ENCODE measurements around the gene TOPAZ1. TPM values are rescaled to one million over a fixed set of nuclear protein-coding genes. Genes with fewer than 3 reads are reported as not detected.

The TOPAZ1 gene
- total RNA-seq, 1 experiment from 2014 or later: not detected

DNA sequence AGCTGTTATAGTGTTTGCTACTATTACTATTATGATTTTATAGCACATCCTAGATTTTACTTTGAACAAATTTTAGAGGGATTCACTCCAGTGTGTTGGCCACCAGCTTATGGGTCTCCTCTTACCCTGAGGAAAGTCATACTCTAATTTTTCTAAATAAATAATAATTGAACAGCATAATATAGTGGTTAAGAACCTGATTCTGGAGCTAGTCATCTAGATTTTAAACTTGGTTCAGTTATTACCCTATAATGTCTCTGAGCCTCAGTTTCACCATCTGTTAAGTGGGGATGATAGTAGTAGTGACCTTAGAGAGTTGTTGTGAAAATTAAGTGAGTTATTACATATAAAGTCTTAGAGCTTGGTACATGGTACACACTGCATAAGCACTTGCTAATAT, 30.7 kb upstream of the TOPAZ1 start:
- ATAC-seq: no peak
- CTCF ChIA-PET: interaction anchor here (0.6 kb wide), 1 partner anchor 475 kb away, joined by 3 read pairs; no protein-coding TSS in a partner anchor

DNA sequence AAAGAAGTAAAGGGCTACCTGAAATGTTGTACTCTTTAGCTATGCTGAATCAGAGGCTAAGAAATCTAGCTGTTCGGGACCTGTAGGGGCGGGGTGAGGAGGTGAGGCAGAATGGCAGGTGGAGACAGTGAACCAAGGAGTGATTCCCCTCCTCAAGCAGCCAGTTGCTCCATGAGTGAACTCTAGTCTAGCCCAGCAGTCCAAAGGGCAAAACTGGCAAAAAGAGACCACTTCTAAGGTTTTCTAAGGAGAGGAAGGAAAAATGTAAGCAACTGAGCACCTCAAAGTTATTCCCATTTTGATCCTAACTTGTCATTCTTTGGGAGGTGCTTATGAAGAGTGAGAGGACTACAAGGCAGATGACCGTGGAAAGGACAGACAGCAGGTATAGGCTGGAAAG, 19.3 kb upstream of the TOPAZ1 start:
- BruUV-seq (replicated peaks): no TSS peak
- ChIA-PET POLR2A (no interaction called here), CTCF (no interaction called here)
- H3K4me3 ChIP-seq (ENCODE audit: low read depth in 2 of 2, low read length in 2 of 2): no peak overlapping the region
- no peak for ATAC-seq
- H3K4me1 ChIP-seq (ENCODE audit: control insufficient read depth, insufficient read depth, low read length): no peaks in the 10 kb centered on the region
- no peaks in the 10 kb centered on the region for H3K36me3 ChIP-seq (ENCODE audit: control insufficient read depth, insufficient read depth, low read length)
- no peak overlapping the region for H3K27ac ChIP-seq (ENCODE audit: low read length)
- H3K27me3 ChIP-seq (ENCODE audit: control insufficient read depth, insufficient read depth, low read length): peaks cover 5% of the 10 kb centered on the region
- in situ Hi-C loops (cut with HindIII; ENCODE audit: low pct_unique_long_range_greater_than_20kb, low sequenced_read_pairs): no loop called here
- H3K9me3 ChIP-seq (ENCODE audit: control insufficient read depth, insufficient read depth, low read depth, low read length): no peaks in the 10 kb centered on the region
- DNase-seq (ENCODE audit: low read depth, low spot score): no peak
- TF ChIP-seq, protein P1, sequence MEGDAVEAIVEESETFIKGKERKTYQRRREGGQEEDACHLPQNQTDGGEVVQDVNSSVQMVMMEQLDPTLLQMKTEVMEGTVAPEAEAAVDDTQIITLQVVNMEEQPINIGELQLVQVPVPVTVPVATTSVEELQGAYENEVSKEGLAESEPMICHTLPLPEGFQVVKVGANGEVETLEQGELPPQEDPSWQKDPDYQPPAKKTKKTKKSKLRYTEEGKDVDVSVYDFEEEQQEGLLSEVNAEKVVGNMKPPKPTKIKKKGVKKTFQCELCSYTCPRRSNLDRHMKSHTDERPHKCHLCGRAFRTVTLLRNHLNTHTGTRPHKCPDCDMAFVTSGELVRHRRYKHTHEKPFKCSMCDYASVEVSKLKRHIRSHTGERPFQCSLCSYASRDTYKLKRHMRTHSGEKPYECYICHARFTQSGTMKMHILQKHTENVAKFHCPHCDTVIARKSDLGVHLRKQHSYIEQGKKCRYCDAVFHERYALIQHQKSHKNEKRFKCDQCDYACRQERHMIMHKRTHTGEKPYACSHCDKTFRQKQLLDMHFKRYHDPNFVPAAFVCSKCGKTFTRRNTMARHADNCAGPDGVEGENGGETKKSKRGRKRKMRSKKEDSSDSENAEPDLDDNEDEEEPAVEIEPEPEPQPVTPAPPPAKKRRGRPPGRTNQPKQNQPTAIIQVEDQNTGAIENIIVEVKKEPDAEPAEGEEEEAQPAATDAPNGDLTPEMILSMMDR (IDR thresholded peaks at IDR 0.05): no peak
- TF ChIP-seq, protein P2, sequence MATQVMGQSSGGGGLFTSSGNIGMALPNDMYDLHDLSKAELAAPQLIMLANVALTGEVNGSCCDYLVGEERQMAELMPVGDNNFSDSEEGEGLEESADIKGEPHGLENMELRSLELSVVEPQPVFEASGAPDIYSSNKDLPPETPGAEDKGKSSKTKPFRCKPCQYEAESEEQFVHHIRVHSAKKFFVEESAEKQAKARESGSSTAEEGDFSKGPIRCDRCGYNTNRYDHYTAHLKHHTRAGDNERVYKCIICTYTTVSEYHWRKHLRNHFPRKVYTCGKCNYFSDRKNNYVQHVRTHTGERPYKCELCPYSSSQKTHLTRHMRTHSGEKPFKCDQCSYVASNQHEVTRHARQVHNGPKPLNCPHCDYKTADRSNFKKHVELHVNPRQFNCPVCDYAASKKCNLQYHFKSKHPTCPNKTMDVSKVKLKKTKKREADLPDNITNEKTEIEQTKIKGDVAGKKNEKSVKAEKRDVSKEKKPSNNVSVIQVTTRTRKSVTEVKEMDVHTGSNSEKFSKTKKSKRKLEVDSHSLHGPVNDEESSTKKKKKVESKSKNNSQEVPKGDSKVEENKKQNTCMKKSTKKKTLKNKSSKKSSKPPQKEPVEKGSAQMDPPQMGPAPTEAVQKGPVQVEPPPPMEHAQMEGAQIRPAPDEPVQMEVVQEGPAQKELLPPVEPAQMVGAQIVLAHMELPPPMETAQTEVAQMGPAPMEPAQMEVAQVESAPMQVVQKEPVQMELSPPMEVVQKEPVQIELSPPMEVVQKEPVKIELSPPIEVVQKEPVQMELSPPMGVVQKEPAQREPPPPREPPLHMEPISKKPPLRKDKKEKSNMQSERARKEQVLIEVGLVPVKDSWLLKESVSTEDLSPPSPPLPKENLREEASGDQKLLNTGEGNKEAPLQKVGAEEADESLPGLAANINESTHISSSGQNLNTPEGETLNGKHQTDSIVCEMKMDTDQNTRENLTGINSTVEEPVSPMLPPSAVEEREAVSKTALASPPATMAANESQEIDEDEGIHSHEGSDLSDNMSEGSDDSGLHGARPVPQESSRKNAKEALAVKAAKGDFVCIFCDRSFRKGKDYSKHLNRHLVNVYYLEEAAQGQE (IDR thresholded peaks at IDR 0.05; ENCODE audit: insufficient read depth in 1 of 2, low read depth in 2 of 2, low read length in 1 of 2): no peak
- TF ChIP-seq SIN3A (IDR thresholded peaks at IDR 0.05; ENCODE audit: borderline replicate concordance, insufficient read depth, low read depth, low read length) (no peak), TCF7L2 (IDR thresholded peaks at IDR 0.05; ENCODE audit: low read depth, low read length) (no peak), POLR2AphosphoS5 (IDR thresholded peaks at IDR 0.05; ENCODE audit: low read depth, low read length) (no peak)
- intact Hi-C loops (cut with micrococcal nuclease; ENCODE audit: unreplicated experiment): no loop called here

More for the DNA sequence above, 30.7 kb upstream of the TOPAZ1 start:
- intact Hi-C loops (cut with micrococcal nuclease; ENCODE audit: unreplicated experiment) (no loop called here), in situ Hi-C loops (cut with HindIII; ENCODE audit: low pct_unique_long_range_greater_than_20kb, low sequenced_read_pairs) (no loop called here)
- no peak for DNase-seq (ENCODE audit: low read depth, low spot score)
- Histone ChIP-seq H3K4me1 (ENCODE audit: control insufficient read depth, insufficient read depth, low read length) (no peaks in the 10 kb centered on the region), H3K27ac (ENCODE audit: low read length) (no peak overlapping the region), H3K9me3 (ENCODE audit: control insufficient read depth, insufficient read depth, low read depth, low read length) (no peaks in the 10 kb centered on the region), H3K4me3 (ENCODE audit: low read depth in 2 of 2, low read length in 2 of 2) (no peak overlapping the region), H3K36me3 (ENCODE audit: control insufficient read depth, insufficient read depth, low read length) (no peaks in the 10 kb centered on the region), H3K27me3 (ENCODE audit: control insufficient read depth, insufficient read depth, low read length) (no peaks in the 10 kb centered on the region)
- POLR2A ChIA-PET: no interaction called here
- TF ChIP-seq, protein P2 (IDR thresholded peaks at IDR 0.05; ENCODE audit: insufficient read depth in 1 of 2, low read depth in 2 of 2, low read length in 1 of 2): no peak
- TF ChIP-seq, protein P1 (IDR thresholded peaks at IDR 0.05): no peak
- TF ChIP-seq SIN3A (IDR thresholded peaks at IDR 0.05; ENCODE audit: borderline replicate concordance, insufficient read depth, low read depth, low read length): no peak
- no peak for TF ChIP-seq POLR2AphosphoS5 (IDR thresholded peaks at IDR 0.05; ENCODE audit: low read depth, low read length)
- no peak for TF ChIP-seq TCF7L2 (IDR thresholded peaks at IDR 0.05; ENCODE audit: low read depth, low read length)
- BruUV-seq (replicated peaks): no TSS peak
